K562 (cell line): ENCODE results near the gene PLD1. TPM values are rescaled to one million over a fixed set of nuclear protein-coding genes. Genes with fewer than 3 reads are reported as not detected.

Experiments
- ARID1B ChIP-seq: fragments of 450-650 bp; IDR thresholded peaks from 2 replicates; pipeline ENCODE4 v1.6.1; 2016; ENCODE audit warnings: antibody characterized with exemption, mild to moderate bottlenecking, inconsistent platforms
- ATF3 ChIP-seq, 2 experiments: fragments of 450-650 bp in 1 of 2; sonication (generic) in 1 of 2; formaldehyde crosslinking in 1 of 2; IDR thresholded peaks in 1 of 2; conservative IDR thresholded peaks in 1 of 2; 2 replicates each; pipeline versions ENCODE4 v1.6.1 to v1.8.1; 2016 to 2023; ENCODE audit warnings: mild to moderate bottlenecking in 2 of 2, moderate library complexity in 2 of 2, inconsistent platforms in 1 of 2, missing genetic modification reagents in 1 of 2
- CCNT2 ChIP-seq: IDR thresholded peaks from 2 replicates; pipeline ENCODE4 v1.6.1; 2011; ENCODE audit warnings: borderline replicate concordance, low read depth, mild to moderate bottlenecking, moderate library complexity, mixed read lengths, low read length; ENCODE audit not compliant: insufficient read length; ENCODE audit errors: extremely low read depth
- DACH1 ChIP-seq: fragments of 450-650 bp; IDR thresholded peaks from 2 replicates; pipeline ENCODE4 v1.6.1; 2018; ENCODE audit not compliant: partially characterized antibody
- EP300 ChIP-seq: IDR thresholded peaks from 2 replicates; pipeline ENCODE4 v1.6.1; 2012; ENCODE audit warnings: low read length, improper control_type of control experiment
- ETV1 ChIP-seq: fragments of 450-650 bp; conservative IDR thresholded peaks from 2 replicates; pipeline ENCODE4 v1.6.1; 2016; ENCODE audit warnings: missing genetic modification characterization, control low read depth, low read depth, missing compliant biosample characterization
- FOXJ2 ChIP-seq: fragments of 200-800 bp; sonication (Bioruptor generic); IDR thresholded peaks from 2 replicates; pipeline ENCODE4 v1.6.1; 2016; ENCODE audit warnings: missing genetic modification characterization, missing compliant biosample characterization
- HMBOX1 ChIP-seq: sonication (generic); IDR thresholded peaks from 2 replicates; pipeline ENCODE4 v1.6.1; 2016
- KDM1A ChIP-seq, 2 experiments: fragments of 450-650 bp; IDR thresholded peaks; 2 replicates each; pipeline ENCODE4 v1.6.1; 2016; ENCODE audit warnings: mild to moderate bottlenecking in 2 of 2
- MEF2A ChIP-seq: IDR thresholded peaks from 2 replicates; pipeline ENCODE4 v1.6.1; 2011; ENCODE audit warnings: low read depth, mild to moderate bottlenecking, low read length, moderate library complexity; ENCODE audit not compliant: control insufficient read depth
- NEUROD1 ChIP-seq: fragments of 150-350 bp; IDR thresholded peaks from 2 replicates; pipeline ENCODE4 v1.6.1; 2014; ENCODE audit warnings: borderline replicate concordance, low read length, low read depth; ENCODE audit not compliant: partially characterized antibody
- NR4A1 ChIP-seq, 2 experiments: fragments of 250-450 bp in 1 of 2; fragments of 450-650 bp in 1 of 2; sonication (Bioruptor Pico) in 1 of 2; IDR thresholded peaks; 2 replicates each; pipeline versions ENCODE4 v1.4.0 to v1.6.1; 2016 to 2020; ENCODE audit warnings: mild to moderate bottlenecking in 2 of 2, missing compliant biosample characterization in 1 of 2, missing genetic modification characterization in 1 of 2, moderate library complexity in 1 of 2
- STAT5A ChIP-seq: IDR thresholded peaks from 2 replicates; pipeline ENCODE4 v1.6.1; 2012; ENCODE audit warnings: low read length, inconsistent platforms, borderline replicate concordance
- TAF9B ChIP-seq: fragments of 450-650 bp; IDR thresholded peaks from 2 replicates; pipeline ENCODE4 v1.6.1; 2018; ENCODE audit warnings: mild to moderate bottlenecking; ENCODE audit not compliant: partially characterized antibody
- ZFP91 ChIP-seq: sonication (generic); formaldehyde crosslinking; IDR thresholded peaks from 2 replicates; pipeline ENCODE4 v1.8.0; 2022; ENCODE audit warnings: mild to moderate bottlenecking, missing genetic modification reagents
- ZKSCAN8 ChIP-seq: fragments of 200-800 bp; sonication (Bioruptor generic); IDR thresholded peaks from 2 replicates; pipeline ENCODE4 v1.6.1; 2016; ENCODE audit warnings: missing genetic modification characterization, missing compliant biosample characterization
- ZNF311 ChIP-seq: fragments of 250-450 bp; sonication (Bioruptor Pico); IDR thresholded peaks from 2 replicates; pipeline ENCODE4 v1.4.0; 2020; ENCODE audit warnings: mild to moderate bottlenecking, moderate library complexity
- ZNF561 ChIP-seq: fragments of 450-650 bp; formaldehyde crosslinking; conservative IDR thresholded peaks from 2 replicates; pipeline ENCODE4 v1.4.0; 2020; ENCODE audit warnings: mild to moderate bottlenecking, moderate library complexity
- polyA plus RNA-seq, 8 experiments: library from polyadenylated mRNA; depleted of rRNA in 4 of 8; stranded (reverse) in 5 of 8; unstranded in 3 of 8; fragments of >200 nt; fragmentation: Nextera tagmentation in 2 of 8; fragmentation: Illumina TruSeq in 1 of 8; extraction: Ambion mirVana in 2 of 8; extraction: Trizol in 1 of 8; gene quantifications; 2 replicates each; pipeline versions ENCODE4 v1.2.1 to v1.2.3, GENCODE V29; 2011 to 2014; ENCODE audit warnings: inconsistent platforms in 1 of 8, missing spikeins in 1 of 8
- total RNA-seq, 7 experiments: library from RNA; depleted of rRNA in 6 of 7; stranded (reverse); fragments of >200 nt in 6 of 7; fragmentation: Illumina TruSeq in 2 of 7; extraction: Trizol in 2 of 7; gene quantifications; 2 replicates each; pipeline versions ENCODE4 v1.2.1 to v1.2.3, GENCODE V29; 2011 to 2021; ENCODE audit warnings: low replicate concordance in 1 of 7
- TF ChIP-seq, protein P1 (sequence below): IDR thresholded peaks from 2 replicates; pipeline ENCODE4 v1.6.1; 2012; ENCODE audit warnings: low read depth, low read length, improper control_type of control experiment, borderline replicate concordance

Gene PLD1
- total and polyA plus RNA-seq, 9 of the 15 experiments (the other 6 are each of a cell fraction or from before 2014, with no cell fraction given): 8.4 to 26.1 (median 18.6) TPM

DNA sequence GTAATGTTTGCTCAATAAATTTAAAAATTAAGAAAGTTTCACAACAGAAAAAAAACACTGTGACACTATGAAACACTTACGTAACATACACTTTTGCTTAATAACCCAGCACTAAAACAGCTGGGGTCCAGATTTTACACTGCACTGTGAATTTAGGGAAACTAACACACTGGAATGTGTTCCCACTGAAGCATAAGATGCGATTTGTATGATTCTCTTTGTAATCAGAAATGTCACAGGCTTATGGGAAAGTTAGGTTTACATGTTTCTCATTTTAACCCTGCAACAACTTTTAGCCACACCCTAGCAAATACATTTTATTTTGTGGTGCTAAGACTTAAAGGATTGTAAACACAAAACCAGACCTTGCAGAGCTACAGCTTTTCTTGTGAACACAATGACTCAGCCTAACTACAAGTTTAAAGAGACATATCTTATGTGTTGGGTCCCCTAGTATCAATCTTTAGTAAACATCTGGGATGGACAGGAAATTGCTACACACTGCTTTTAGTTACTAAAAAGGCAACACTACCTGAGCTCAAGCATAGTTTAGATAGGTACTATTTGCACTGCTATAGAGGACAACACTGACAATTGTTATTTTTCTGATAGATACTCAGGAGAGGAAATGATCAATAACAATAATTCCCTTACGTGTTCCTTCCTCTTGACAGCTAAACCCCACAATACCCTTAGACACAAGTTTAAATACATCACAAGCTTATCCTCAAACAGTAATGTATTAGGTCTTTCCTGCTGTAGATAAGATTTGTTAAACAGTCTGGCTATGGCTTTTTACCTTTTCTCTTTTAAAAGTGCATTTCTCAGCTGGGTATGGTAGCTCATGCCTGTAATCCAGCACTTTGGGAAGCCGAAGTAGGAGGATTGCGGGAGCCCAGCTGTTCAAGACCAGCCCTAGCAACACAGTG is 3.8 kb downstream of the PLD1 start (continued):
- peak; percentile 58 for TF ChIP-seq CCNT2
- peak; percentile 91 for TF ChIP-seq HMBOX1
- no peak for TF ChIP-seq MEF2A
- TF ChIP-seq ZKSCAN8: 0 out of 2 replicates have a peak, but pooled peaks have one; percentile 39
- peak; percentile 32 for TF ChIP-seq NEUROD1
- no peak for TF ChIP-seq ZNF561 (CRISPR knock-in tag)
- peak; percentile 71; the same call in 1 of the 2 replicates for TF ChIP-seq ATF3 (IDR thresholded peaks at IDR 0.05)
- no peak for TF ChIP-seq ATF3 (CRISPR knock-in tag; conservative IDR thresholded peaks at IDR 0.05)
- 0 out of 2 replicates have a peak, but pooled peaks have one; percentile 38 for TF ChIP-seq FOXJ2 (tag)
- TF ChIP-seq ZNF311 (CRISPR knock-in tag): no peak
- TF ChIP-seq ETV1 (tag): peak; percentile 81
- peak; percentile 85 for TF ChIP-seq EP300
- TF ChIP-seq TAF9B: peak; percentile 45
- peak; percentile 93 for TF ChIP-seq ARID1B
- TF ChIP-seq NR4A1 (CRISPR knock-in tag; IDR thresholded peaks at IDR 0.05): no peak
- TF ChIP-seq NR4A1 (tag; IDR thresholded peaks at IDR 0.05): 0 out of 2 replicates have a peak, but pooled peaks have one; percentile 58
- peak; percentile 42; the same call in 1 of the 2 replicates for TF ChIP-seq STAT5A
- TF ChIP-seq, protein P1, sequence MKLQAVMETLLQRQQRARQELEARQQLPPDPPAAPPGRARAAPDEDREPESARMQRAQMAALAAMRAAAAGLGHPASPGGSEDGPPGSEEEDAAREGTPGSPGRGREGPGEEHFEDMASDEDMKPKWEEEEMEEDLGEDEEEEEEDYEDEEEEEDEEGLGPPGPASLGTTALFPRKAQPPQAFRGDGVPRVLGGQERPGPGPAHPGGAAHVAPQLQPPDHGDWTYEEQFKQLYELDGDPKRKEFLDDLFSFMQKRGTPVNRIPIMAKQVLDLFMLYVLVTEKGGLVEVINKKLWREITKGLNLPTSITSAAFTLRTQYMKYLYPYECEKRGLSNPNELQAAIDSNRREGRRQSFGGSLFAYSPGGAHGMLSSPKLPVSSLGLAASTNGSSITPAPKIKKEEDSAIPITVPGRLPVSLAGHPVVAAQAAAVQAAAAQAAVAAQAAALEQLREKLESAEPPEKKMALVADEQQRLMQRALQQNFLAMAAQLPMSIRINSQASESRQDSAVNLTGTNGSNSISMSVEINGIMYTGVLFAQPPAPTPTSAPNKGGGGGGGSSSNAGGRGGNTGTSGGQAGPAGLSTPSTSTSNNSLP: no peak
- peak; percentile 75 for TF ChIP-seq ZFP91 (CRISPR knock-in tag)
- TF ChIP-seq KDM1A (IDR thresholded peaks at IDR 0.05): peak; percentile 43 to 60; a peak in 3 of 4 replicates
- peak; percentile 52 for TF ChIP-seq DACH1
